ENCODE results near the gene OTOF. TPM values are rescaled to one million over a fixed set of nuclear protein-coding genes. Genes with fewer than 3 reads are reported as not detected.

OTOF gene
- total and polyA plus RNA-seq, 2 of the 13 experiments (the other 11 are each of a cell fraction or from before 2014, with no cell fraction given) = 0.04 TPM; not detected in 1

GRCh38 chr2:26494199-26494598, 16.3 kb upstream of the OTOF start (continued):
- TF ChIP-seq ZBTB4 (CRISPR knock-in tag; IDR thresholded peaks at IDR 0.05; ENCODE audit: borderline replicate concordance) (no peak), SNRNP70 (IDR thresholded peaks at IDR 0.05; ENCODE audit: low read depth, low read length) (no peak), ZNF318 (CRISPR knock-in tag; IDR thresholded peaks at IDR 0.05) (no peak), ZBTB44 (CRISPR knock-in tag; IDR thresholded peaks at IDR 0.05) (no peak), ZNF646 (CRISPR knock-in tag; IDR thresholded peaks at IDR 0.05) (no peak)

Data from HepG2 (cell line).